Measurements from ENCODE around the gene AUH. TPM values are rescaled to one million over a fixed set of nuclear protein-coding genes. Genes with fewer than 3 reads are reported as not detected.

The AUH gene
- total RNA-seq, 1 donor from 2014 or later, result 39.7 TPM

DNA sequence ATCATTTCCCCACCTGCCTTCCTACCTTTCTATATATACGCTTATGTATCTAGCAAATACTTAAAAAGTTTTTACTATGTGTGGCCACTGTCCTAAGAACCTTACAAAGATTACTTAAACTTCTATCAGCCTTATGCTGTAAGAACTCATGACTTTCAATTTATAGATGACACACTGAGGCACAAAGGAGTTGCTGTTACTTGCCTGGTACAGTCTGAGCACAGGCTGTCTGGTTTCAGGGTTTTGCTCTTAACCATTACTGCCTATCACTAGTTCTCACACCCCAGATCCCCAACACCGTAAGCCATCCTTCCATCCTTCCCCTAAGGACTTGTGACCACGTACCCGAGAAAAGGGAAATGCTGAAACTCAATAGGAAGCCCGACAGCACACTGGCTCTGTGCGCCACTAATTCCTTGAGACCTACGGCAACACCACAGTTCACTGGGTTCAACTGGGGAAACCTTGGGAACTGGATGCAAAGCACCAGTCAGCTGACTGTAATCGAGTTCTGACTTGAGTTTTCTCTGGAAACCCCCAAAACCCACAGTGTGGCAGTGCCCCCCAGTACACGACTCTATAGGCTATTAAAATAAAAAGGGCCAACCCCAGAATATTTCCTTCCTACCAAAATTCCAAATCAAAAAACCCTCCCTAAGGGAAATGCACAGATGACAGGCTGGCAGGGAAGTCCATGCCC, 56.0 kb downstream of the AUH start:
- intact Hi-C loops (cut with DNase I), result loop anchor here (10.0 kb wide), 1 partner anchor 119 kb away; the partner anchor contains the start of gene NFIL3
- no peak for DNase-seq (ENCODE audit: low spot score)

- intact Hi-C loops (cut with DNase I), result loop anchor here (1.0 to 10.0 kb wide), 2 partner anchors 111 to 121 kb away; partner anchors contain the start of gene NFIL3
Measured at GRCh38 chr9:91303741-91304415, 57.8 kb downstream of the AUH start.

DNA sequence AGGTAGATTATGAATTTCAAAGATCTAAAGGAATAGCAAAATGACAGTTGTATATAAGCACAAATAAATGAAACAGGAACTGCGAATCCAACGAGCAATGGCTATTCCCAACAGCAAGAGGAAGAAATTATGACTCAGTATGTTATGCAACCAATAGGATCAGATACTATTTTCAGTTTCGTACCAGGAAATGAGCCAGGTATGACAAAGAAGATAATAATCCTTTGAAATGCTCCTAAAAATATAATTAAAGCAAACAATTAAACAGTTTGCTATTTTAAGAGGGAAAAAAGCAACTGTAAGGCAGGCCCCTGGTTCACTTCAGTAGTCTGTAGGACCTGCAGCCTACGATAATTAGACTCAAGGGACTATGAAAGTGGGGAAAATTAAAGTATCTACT, 58.9 kb downstream of the AUH start:
- DNase-seq (ENCODE audit: low spot score), result no peak
- intact Hi-C loops (cut with DNase I), result loop anchor here (1.0 to 10.0 kb wide), 2 partner anchors 110 to 122 kb away; partner anchors contain the start of gene NFIL3

More at GRCh38 chr9:91303741-91304415, 57.8 kb downstream of the AUH start:
- no peak for DNase-seq (ENCODE audit: low spot score)

DNA sequence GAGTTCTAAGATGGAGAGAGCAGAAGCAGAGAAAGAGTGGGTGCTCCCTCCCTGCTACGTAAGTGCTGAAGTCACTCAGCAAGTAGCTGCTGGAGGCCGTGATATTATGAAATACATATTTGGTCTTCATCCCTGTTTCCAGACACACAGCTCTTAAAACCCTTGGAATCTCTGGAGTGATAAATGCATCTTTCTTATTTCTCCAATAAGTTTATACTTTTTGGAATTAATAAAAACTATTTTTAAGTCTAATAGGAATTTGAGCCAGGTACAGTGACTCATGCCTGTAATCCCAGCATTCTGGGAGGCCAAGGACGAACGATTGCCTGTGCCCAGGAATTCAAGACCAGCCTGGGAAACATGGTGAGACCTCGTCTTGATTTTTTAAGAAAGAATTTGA, 60.6 kb downstream of the AUH start:
- DNase-seq (ENCODE audit: low spot score), result no peak
- intact Hi-C loops (cut with DNase I), result loop anchor here (10.0 kb wide), 1 partner anchor 124 kb away; the partner anchor contains the start of gene NFIL3

DNA sequence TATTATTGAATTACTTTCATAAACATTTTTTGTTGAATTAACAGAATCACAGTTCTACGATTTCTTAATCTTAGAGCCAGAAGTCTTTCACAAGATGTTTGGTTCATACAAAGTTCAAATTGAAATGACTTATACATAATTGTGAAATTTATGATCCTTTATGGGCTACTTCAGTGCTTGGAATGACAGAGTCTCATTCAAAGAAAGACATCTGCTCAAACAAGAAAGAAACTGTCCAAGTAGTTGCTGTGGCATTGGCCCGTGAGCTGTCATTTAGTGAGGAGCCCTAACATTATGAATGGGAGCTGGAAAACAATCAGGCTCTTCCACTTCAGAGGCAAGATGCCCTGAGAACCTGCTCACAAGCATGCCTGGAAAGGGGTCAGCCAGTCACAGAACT, 63.4 kb downstream of the AUH start:
- DNase-seq (ENCODE audit: low spot score), result no peak
- intact Hi-C loops (cut with DNase I), result no loop called here

- intact Hi-C loops (cut with DNase I), result no loop called here
- DNase-seq (ENCODE audit: low spot score), result no peak
Measured at GRCh38 chr9:91297306-91297705, 64.4 kb downstream of the AUH start.

DNA sequence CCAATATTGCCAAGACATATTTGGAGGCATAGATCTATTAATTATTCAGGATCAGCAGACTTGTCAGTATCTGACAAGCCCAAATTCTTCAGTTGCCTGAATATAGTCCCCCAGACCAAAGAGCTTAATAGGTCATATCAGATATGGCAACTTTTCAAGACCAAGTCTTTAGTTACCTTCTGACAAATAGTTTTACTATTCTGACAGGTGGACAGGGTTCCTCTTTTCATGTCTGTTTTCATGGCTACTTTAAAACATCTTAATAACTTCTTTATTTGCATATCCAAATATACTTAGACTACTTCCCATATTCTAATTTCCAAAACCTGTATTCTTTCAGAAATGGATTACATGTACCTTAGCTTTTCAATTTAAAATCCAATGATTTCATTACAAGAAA, 65.4 kb downstream of the AUH start:
- DNase-seq (ENCODE audit: low spot score), result no peak
- intact Hi-C loops (cut with DNase I), result no loop called here

- intact Hi-C loops (cut with DNase I), result no loop called here
- DNase-seq (ENCODE audit: low spot score), result no peak
Measured at GRCh38 chr9:91295357-91295756, 66.4 kb downstream of the AUH start.

DNA sequence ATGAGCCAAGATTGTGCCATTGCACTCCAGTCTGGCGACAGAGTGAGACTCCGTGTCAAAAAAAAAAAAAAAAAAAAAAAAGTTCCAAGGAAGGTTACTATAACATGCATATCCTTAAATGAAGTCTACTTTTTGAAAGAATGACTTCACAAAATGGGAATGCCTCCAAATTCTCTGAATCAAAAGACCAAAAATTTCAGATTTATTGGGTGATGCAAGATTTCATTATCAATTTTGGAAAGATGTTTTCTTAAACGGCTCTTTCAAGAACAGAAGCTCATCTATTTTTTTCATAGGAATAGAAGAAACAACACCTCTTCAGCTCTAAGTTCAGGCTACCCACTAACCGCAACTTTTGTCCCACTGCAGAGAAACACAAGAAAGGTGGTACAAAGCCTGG, 69.9 kb downstream of the AUH start:
- no peak for DNase-seq (ENCODE audit: low spot score)
- intact Hi-C loops (cut with DNase I), result no loop called here

- intact Hi-C loops (cut with DNase I), result no loop called here
- no peak for DNase-seq (ENCODE audit: low spot score)
Measured at GRCh38 chr9:91289244-91289643, 72.5 kb downstream of the AUH start.

DNA sequence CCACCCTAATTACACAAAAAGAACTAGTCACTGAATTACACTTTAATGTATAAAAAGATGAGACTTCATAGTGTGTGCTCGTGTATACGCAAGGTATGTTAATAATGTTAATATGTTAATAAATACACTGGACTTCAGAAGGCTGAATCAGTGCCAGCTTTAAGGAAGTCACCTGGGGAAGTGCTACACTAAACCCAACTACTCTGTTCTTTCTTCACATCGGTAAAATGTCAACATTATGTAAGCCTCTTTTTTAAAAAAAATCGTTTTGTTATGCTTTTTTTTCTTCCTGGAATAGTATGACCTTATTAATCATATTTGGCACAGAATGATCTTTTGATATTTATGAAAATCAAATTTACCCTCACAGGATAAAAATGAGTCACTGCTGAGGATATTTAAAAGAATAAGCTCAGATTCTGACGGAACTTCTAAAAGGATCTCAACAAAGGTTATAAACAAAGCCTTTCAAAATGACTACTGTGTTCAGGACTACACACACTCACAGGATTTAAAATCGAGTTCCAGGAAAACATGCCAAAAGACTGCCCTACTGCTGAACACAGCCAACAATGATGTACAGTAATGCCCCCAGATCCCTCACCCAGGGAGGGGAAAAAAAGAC, 75.9 kb downstream of the AUH start:
- DNase-seq (ENCODE audit: low spot score), result no peak
- intact Hi-C loops (cut with DNase I), result no loop called here

DNA sequence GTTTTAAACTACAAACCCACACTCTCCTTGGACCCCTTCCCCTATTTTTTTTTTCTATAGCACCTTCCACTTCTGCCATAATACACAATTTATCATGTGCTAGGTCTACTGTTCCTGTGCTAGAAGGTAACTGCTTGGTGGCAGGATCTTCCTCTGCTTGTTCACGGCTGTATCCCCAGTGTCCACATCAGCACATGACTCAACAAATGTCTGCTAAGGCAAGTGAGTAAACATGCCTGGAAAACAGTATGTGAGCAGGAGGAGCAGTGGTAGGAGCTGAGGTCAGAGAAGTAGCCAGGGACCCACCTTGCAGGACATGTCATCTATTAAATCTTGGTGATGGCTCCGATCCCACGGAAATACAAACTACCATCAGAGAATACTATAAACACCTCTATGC, 79.4 kb downstream of the AUH start:
- DNase-seq (ENCODE audit: low spot score), result no peak
- intact Hi-C loops (cut with DNase I), result no loop called here

- no peak for DNase-seq (ENCODE audit: low spot score)
- intact Hi-C loops (cut with DNase I), result no loop called here
Measured at GRCh38 chr9:91279296-91280204, 82.2 kb downstream of the AUH start.

GRCh38 chr9:91276513-91276912, 85.2 kb downstream of the AUH start:
- DNase-seq (ENCODE audit: low spot score), result no peak
- intact Hi-C loops (cut with DNase I), result no loop called here

GRCh38 chr9:91275655-91276054, 86.1 kb downstream of the AUH start:
- DNase-seq (ENCODE audit: low spot score), result no peak
- intact Hi-C loops (cut with DNase I), result no loop called here

GRCh38 chr9:91274949-91275492, 86.7 kb downstream of the AUH start:
- intact Hi-C loops (cut with DNase I), result no loop called here
- DNase-seq (ENCODE audit: low spot score), result no peak

GRCh38 chr9:91273853-91274552, 87.7 kb downstream of the AUH start:
- intact Hi-C loops (cut with DNase I), result no loop called here
- DNase-seq (ENCODE audit: low spot score), result no peak

DNA sequence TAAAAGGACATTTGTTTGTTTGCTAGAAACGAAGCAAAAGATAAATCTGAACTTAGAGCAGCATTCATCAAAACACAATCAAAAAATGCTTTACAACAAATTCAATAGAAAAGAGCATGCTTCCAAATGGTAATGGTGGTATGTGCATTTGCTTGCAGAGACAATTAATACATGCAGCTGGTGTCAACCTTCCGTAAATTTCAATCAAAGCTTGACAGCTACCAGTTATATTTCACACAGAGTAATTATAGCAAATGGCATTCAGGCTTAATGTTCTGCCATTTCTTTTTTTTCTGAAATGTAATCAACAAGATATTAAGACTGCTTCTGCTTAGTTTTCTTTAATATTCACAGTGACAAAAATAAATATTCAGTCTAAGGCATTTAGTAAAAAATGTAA, 90.6 kb downstream of the AUH start:
- DNase-seq (ENCODE audit: low spot score), result no peak
- intact Hi-C loops (cut with DNase I), result no loop called here

All from cardiac septum (tissue), 1 donor.